Ascending aorta (tissue), 2 donors: Measurements from ENCODE around the gene ARSI. TPM values are rescaled to one million over a fixed set of nuclear protein-coding genes. Genes with fewer than 3 reads are reported as not detected.

ENCODE experiments used
- DNase-seq, 2 donors: peaks; one replicate each; pipeline ENCODE4 v3.0.0-alpha.2; 2019; ENCODE audit warnings: low spot score in 2 of 2
- H3K27ac ChIP-seq, 2 donors: fragments of 200-600 bp; sonication (generic); one replicate each; pipeline ENCODE4 v1.5.1; 2016 to 2017; ENCODE audit warnings: mild to moderate bottlenecking in 1 of 2
- H3K27me3 ChIP-seq: fragments of 200-600 bp; sonication (generic); one replicate; pipeline ENCODE4 v1.5.1; 2017
- H3K36me3 ChIP-seq, 2 donors: fragments of 200-600 bp; sonication (generic); one replicate each; pipeline ENCODE4 v1.5.1; 2016
- H3K4me1 ChIP-seq, 2 donors: fragments of 200-600 bp; sonication (generic); one replicate each; pipeline ENCODE4 v1.5.1; 2016 to 2017; ENCODE audit warnings: mild to moderate bottlenecking in 1 of 2
- H3K4me3 ChIP-seq, 2 donors: fragments of 200-600 bp; sonication (generic); one replicate each; pipeline ENCODE4 v1.5.1; 2016 to 2017; ENCODE audit warnings: mild to moderate bottlenecking in 1 of 2
- H3K9me3 ChIP-seq, 2 donors: fragments of 200-600 bp; sonication (generic); one replicate each; pipeline ENCODE4 v1.5.1; 2016
- CTCF ChIP-seq, 3 experiments: fragments of 200-600 bp in 2 of 3; fragments of 450-650 bp in 1 of 3; sonication (generic) in 2 of 3; IDR thresholded peaks; one replicate each; pipeline ENCODE4 v1.5.1; 2016 to 2019; ENCODE audit warnings: antibody characterized with exemption in 3 of 3, mild to moderate bottlenecking in 1 of 3, moderate library complexity in 1 of 3
- intact Hi-C: fragments of 100-400 bp; cut with DNase I; formaldehyde crosslinking; loops from one replicate; pipeline ENCODE4 v1.15.1; 2023
- total RNA-seq: library from RNA; depleted of rRNA; stranded (reverse); fragments of >200 nt; gene quantifications from one replicate; pipeline ENCODE4 v1.1.0, GENCODE V29; 2016

Gene ARSI
- total RNA-seq, 1 donor from 2014 or later: not detected

DNA sequence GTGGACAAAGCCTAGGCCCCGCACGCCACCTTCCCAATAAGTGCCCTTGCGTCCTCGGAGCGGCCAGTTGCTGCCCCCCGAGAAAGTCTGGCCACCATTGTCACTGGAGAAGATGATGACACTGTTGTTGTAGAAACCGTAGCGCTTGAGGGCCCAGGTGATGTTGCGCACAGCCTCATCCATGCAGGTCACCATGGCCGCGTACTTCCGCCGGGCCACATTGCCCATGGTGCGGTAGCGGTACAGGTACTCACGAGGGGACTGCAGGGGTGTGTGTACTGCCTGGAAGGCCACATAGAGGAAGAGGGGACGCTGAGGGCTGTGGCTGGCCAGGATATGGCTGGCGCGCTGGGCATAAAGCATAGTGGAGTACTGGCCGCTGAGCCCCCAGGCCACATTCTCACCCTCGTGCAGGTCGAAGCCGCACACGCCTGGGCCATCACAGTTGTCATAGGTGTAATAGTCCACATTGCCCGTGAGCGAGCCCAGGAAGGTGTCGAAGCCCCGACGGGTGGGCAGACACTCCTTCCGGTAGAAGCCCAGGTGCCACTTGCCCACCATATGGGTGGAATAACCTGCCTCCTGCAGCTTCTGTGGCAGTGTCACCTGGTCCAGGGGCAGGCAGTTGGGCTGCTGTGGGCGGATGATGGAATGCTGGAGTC is 4.6 kb downstream of the ARSI start:
- DNase-seq: no peak

GRCh38 chr5:150297236-150297890 is 5.3 kb downstream of the ARSI start:
- Histone ChIP-seq H3K36me3 (no peaks in the 10 kb centered on the region), H3K27me3 (no peaks in the 10 kb centered on the region), H3K9me3 (no peaks in the 10 kb centered on the region), H3K27ac (no peak overlapping the region), H3K4me3 (no peak overlapping the region), H3K4me1 (peaks cover 6% of the 10 kb centered on the region in 2 donors)
- DNase-seq: no peak
- intact Hi-C loops: no loop called here
- TF ChIP-seq CTCF (IDR thresholded peaks at IDR 0.05): no peak

More for the DNA sequence above, 4.6 kb downstream of the ARSI start:
- H3K4me3 ChIP-seq: no peak overlapping the region
- intact Hi-C loops: no loop called here
- H3K27me3 ChIP-seq: no peaks in the 10 kb centered on the region
- no peaks in the 10 kb centered on the region for H3K36me3 ChIP-seq
- H3K4me1 ChIP-seq: peaks cover 6 to 8% of the 10 kb centered on the region in 2 donors
- H3K27ac ChIP-seq: no peak overlapping the region
- H3K9me3 ChIP-seq: no peaks in the 10 kb centered on the region
- no peak for TF ChIP-seq CTCF (IDR thresholded peaks at IDR 0.05)

GRCh38 chr5:150296496-150296895 is 6.2 kb downstream of the ARSI start:
- DNase-seq: no peak
- Histone ChIP-seq H3K27me3 (no peaks in the 10 kb centered on the region), H3K36me3 (no peaks in the 10 kb centered on the region), H3K4me3 (no peak overlapping the region), H3K27ac (no peak overlapping the region), H3K4me1 (no peaks in the 10 kb centered on the region), H3K9me3 (no peaks in the 10 kb centered on the region)
- intact Hi-C loops: no loop called here
- no peak for TF ChIP-seq CTCF (IDR thresholded peaks at IDR 0.05)

DNA sequence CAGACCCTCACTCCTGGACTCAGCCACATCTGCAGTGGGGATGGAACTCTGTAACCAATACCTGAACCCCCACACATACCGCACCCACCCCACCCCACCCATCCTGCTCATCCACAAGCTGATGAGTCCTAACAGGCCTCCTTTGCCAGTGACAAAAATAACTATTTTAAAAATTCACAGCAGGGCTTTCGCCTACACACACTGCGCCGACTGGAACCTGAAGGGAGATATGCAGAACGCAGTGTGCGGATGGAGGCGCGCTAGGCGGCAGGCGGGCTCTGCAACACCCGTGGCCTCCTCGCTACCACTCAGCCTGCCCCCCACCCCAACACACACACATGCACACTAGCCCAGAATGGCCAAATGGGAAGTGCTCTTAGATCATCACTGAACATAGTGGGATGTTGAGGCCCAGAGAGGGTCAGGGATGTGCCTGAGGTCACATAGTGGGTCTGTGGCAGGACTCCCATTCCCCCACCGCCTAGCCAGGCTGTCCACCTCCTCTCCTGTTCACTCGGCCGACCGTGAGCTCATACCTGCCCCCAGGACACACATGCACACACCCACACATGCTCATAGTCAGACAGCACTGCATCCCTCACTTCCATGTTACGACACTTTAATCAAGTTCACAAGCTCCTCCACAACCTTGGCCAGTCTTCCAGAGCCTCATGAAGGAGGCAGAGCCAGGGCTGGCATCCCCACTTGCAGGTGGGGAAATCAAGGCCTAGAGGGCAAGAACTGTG is 6.8 kb downstream of the ARSI start:
- no peak for TF ChIP-seq CTCF (IDR thresholded peaks at IDR 0.05)
- H3K36me3 ChIP-seq: no peaks in the 10 kb centered on the region
- intact Hi-C loops: no loop called here
- H3K27me3 ChIP-seq: no peaks in the 10 kb centered on the region
- no peaks in the 10 kb centered on the region for H3K4me1 ChIP-seq
- no peak overlapping the region for H3K4me3 ChIP-seq
- no peaks in the 10 kb centered on the region for H3K9me3 ChIP-seq
- H3K27ac ChIP-seq: no peak overlapping the region
- no peak for DNase-seq

- no peak overlapping the region for H3K27ac ChIP-seq
Observed at GRCh38 chr5:150295172-150295634, 7.5 kb downstream of the ARSI start.

More at GRCh38 chr5:150295172-150295634, 7.5 kb downstream of the ARSI start:
- Histone ChIP-seq H3K27me3 (no peaks in the 10 kb centered on the region), H3K36me3 (no peaks in the 10 kb centered on the region), H3K9me3 (no peaks in the 10 kb centered on the region), H3K4me3 (no peak overlapping the region), H3K4me1 (no peaks in the 10 kb centered on the region)
- intact Hi-C loops: no loop called here
- DNase-seq: no peak
- no peak for TF ChIP-seq CTCF (IDR thresholded peaks at IDR 0.05)
